Cardiac muscle cell (in vitro differentiated cells and primary cell): ENCODE data around the gene ZMYND15. TPM values are rescaled to one million over a fixed set of nuclear protein-coding genes. Genes with fewer than 3 reads are reported as not detected.

Source experiments
- DNase-seq, 2 donors: peaks; one replicate each; pipeline versions ENCODE4 v3.0.0 to v3.0.0-alpha.2; 2010 to 2017; ENCODE audit warnings: low read depth in 1 of 2, low spot score in 1 of 2
- H3K27ac ChIP-seq: fragments of 200-600 bp; sonication (generic); 2 replicates; pipeline ENCODE4 v1.5.1; 2016
- H3K27me3 ChIP-seq: fragments of 200-600 bp; sonication (generic); 2 replicates; pipeline ENCODE4 v1.6.0; 2016; ENCODE audit warnings: control low read depth
- H3K36me3 ChIP-seq: fragments of 200-600 bp; sonication (generic); 2 replicates; pipeline ENCODE4 v1.5.1; 2016; ENCODE audit warnings: control low read depth
- H3K4me1 ChIP-seq: fragments of 200-600 bp; sonication (generic); 2 replicates; pipeline ENCODE4 v1.8.1; 2017; ENCODE audit warnings: low read depth, mild to moderate bottlenecking, mixed run types
- H3K4me3 ChIP-seq: fragments of 200-600 bp; sonication (generic); 2 replicates; pipeline ENCODE4 v1.5.1; 2016; ENCODE audit warnings: mild to moderate bottlenecking
- H3K9me3 ChIP-seq: fragments of 200-600 bp; sonication (generic); 2 replicates; pipeline ENCODE4 v1.5.1; 2017; ENCODE audit warnings: low read depth, mild to moderate bottlenecking, control low read depth
- CTCF ChIP-seq: IDR thresholded peaks from 2 replicates; pipeline ENCODE4 v1.5.1; 2012; ENCODE audit warnings: low read depth, mild to moderate bottlenecking, low read length
- polyA plus RNA-seq: library from polyadenylated mRNA; unstranded; fragments of >200 nt; fragmentation: Nextera tagmentation; extraction: Ambion mirVana; gene quantifications from 2 replicates; pipeline ENCODE4 v1.2.1, GENCODE V29; 2016
- total RNA-seq: library from RNA; depleted of rRNA; stranded (reverse); fragments of >200 nt; gene quantifications from 2 replicates; pipeline ENCODE4 v1.2.3, GENCODE V29; 2016

ZMYND15 gene
- total and polyA plus RNA-seq, 2 experiments from 2014 or later: not detected

GRCh38 chr17:4785311-4786105, 45.9 kb downstream of the ZMYND15 start:
- no peaks in the 10 kb centered on the region for H3K36me3 ChIP-seq
- no peaks in the 10 kb centered on the region for H3K4me1 ChIP-seq
- peak in 1 of 2 donors; percentile 4 for DNase-seq
- H3K9me3 ChIP-seq: no peaks in the 10 kb centered on the region
- H3K27ac ChIP-seq: no peak overlapping the region
- peaks cover 20% of the 10 kb centered on the region for H3K27me3 ChIP-seq
- no peak for TF ChIP-seq CTCF
- H3K4me3 ChIP-seq: no peak overlapping the region

GRCh38 chr17:4786106-4786511, 46.5 kb downstream of the ZMYND15 start, which contains the start of gene VMO1:
VMO1 (minus strand) TSS chr17:4786364; CDS start chr17:4786352, 12 bp downstream.
- Histone ChIP-seq H3K27me3 (peaks cover 20% of the 10 kb centered on the region), H3K27ac (no peak within 1 kb of the TSS), H3K4me3 (no peak within 1 kb of the TSS), H3K4me1 (no peaks in the 10 kb centered on the region), H3K9me3 (no peaks in the 10 kb centered on the region), H3K36me3 (no peaks in the 10 kb centered on the region)
- TF ChIP-seq CTCF: no peak
- DNase-seq: peak in 1 of 2 donors; percentile 44

GRCh38 chr17:4786516-4786915, 46.9 kb downstream of the ZMYND15 start:
- no peak for TF ChIP-seq CTCF
- Histone ChIP-seq H3K27ac (no peak overlapping the region), H3K36me3 (no peaks in the 10 kb centered on the region), H3K27me3 (peaks cover 20% of the 10 kb centered on the region), H3K4me1 (no peaks in the 10 kb centered on the region), H3K4me3 (no peak overlapping the region), H3K9me3 (no peaks in the 10 kb centered on the region)
- peak in 1 of 2 donors; percentile 38 for DNase-seq

GRCh38 chr17:4788159-4788806, 48.6 kb downstream of the ZMYND15 start:
- Histone ChIP-seq H3K4me1 (no peaks in the 10 kb centered on the region), H3K4me3 (peak overlapping the region; percentile 47), H3K9me3 (no peaks in the 10 kb centered on the region), H3K27me3 (peaks cover 10% of the 10 kb centered on the region), H3K27ac (no peak overlapping the region), H3K36me3 (no peaks in the 10 kb centered on the region)
- TF ChIP-seq CTCF: no peak
- peak in 1 of 2 donors; percentile 2 for DNase-seq

GRCh38 chr17:4788807-4789700, 49.4 kb downstream of the ZMYND15 start, which contains the start of gene GLTPD2:
GLTPD2 (plus strand) TSS chr17:4788964; CDS start chr17:4789012, 48 bp downstream.
- H3K36me3 ChIP-seq: no peaks in the 10 kb centered on the region
- H3K9me3 ChIP-seq: no peaks in the 10 kb centered on the region
- H3K4me1 ChIP-seq: no peaks in the 10 kb centered on the region
- H3K27me3 ChIP-seq: peaks cover 10% of the 10 kb centered on the region
- peak within 1 kb of the TSS; percentile 58 for H3K27ac ChIP-seq
- peak within 1 kb of the TSS; percentile 47 for H3K4me3 ChIP-seq
- TF ChIP-seq CTCF: no peak
- peak; percentile 11 to 38 for DNase-seq
